Loucy (cell line): Measurements from ENCODE around the gene SULT1E1.

ENCODE experiments used
- H2AFZ ChIP-seq: fragments of 200-600 bp; sonication (generic); 2 replicates; pipeline ENCODE4 v1.6.0; 2016; ENCODE audit warnings: antibody characterized with exemption, mild to moderate bottlenecking, low read length, moderate library complexity
- H3F3A ChIP-seq: fragments of 200-600 bp; 2 replicates; pipeline ENCODE4 v1.6.0; 2016; ENCODE audit warnings: antibody characterized with exemption, low read depth, mild to moderate bottlenecking
- H3K27me3 ChIP-seq: fragments of 200-600 bp; sonication (generic); 2 replicates; pipeline ENCODE4 v1.6.1; 2014; ENCODE audit warnings: low read length, mild to moderate bottlenecking; ENCODE audit not compliant: insufficient read depth, poor library complexity, severe bottlenecking
- H3K36me3 ChIP-seq: fragments of 200-600 bp; sonication (generic); 2 replicates; pipeline ENCODE4 v1.6.1; 2016; ENCODE audit warnings: low read length; ENCODE audit not compliant: insufficient read depth
- H3K4me1 ChIP-seq: fragments of 200-600 bp; sonication (generic); 2 replicates; pipeline ENCODE4 v1.5.1; 2014; ENCODE audit warnings: low read length, mild to moderate bottlenecking; ENCODE audit not compliant: insufficient read depth, poor library complexity, severe bottlenecking
- H3K4me2 ChIP-seq: fragments of 200-600 bp; sonication (generic); 2 replicates; pipeline ENCODE4 v1.6.0; 2014; ENCODE audit warnings: antibody characterized with exemption, low read length, low read depth, mild to moderate bottlenecking; ENCODE audit not compliant: poor library complexity, severe bottlenecking
- H3K4me3 ChIP-seq: fragments of 200-600 bp; sonication (generic); 2 replicates; pipeline ENCODE4 v1.5.1; 2014; ENCODE audit warnings: low read length, mild to moderate bottlenecking, mixed read lengths; ENCODE audit not compliant: poor library complexity, severe bottlenecking
- H3K79me2 ChIP-seq: fragments of 200-600 bp; sonication (generic); 2 replicates; pipeline ENCODE4 v1.6.1; 2014; ENCODE audit warnings: low read length; ENCODE audit not compliant: insufficient read depth
- H3K9ac ChIP-seq: fragments of 200-600 bp; sonication (generic); 2 replicates; pipeline ENCODE4 v1.6.0; 2014; ENCODE audit warnings: mild to moderate bottlenecking, low read depth, low read length, moderate library complexity; ENCODE audit not compliant: poor library complexity, severe bottlenecking
- H3K9me2 ChIP-seq: fragments of 200-600 bp; sonication (generic); replicated peaks from 2 replicates; pipeline ENCODE4 v1.6.1; 2016; ENCODE audit warnings: low read depth, low read length, mixed read lengths
- H3K9me3 ChIP-seq: fragments of 200-600 bp; sonication (generic); 2 replicates; pipeline ENCODE4 v1.6.1; 2014; ENCODE audit warnings: mild to moderate bottlenecking, antibody characterized with exemption, low read length, low read depth; ENCODE audit not compliant: insufficient read depth
- H4K20me1 ChIP-seq: fragments of 200-600 bp; sonication (generic); 2 replicates; pipeline ENCODE4 v1.6.0; 2014; ENCODE audit warnings: antibody characterized with exemption, low read length, mild to moderate bottlenecking; ENCODE audit not compliant: insufficient read depth, poor library complexity, severe bottlenecking
- CTCF ChIP-seq: fragments of 200-600 bp; sonication (generic); conservative IDR thresholded peaks from 2 replicates; pipeline ENCODE4 v1.5.1; 2014; ENCODE audit warnings: mild to moderate bottlenecking, antibody characterized with exemption, low read length
- EZH2phosphoT487 ChIP-seq: fragments of 200-600 bp; IDR thresholded peaks from 2 replicates; pipeline ENCODE4 v1.6.1; 2018; ENCODE audit warnings: antibody characterized with exemption, mild to moderate bottlenecking, moderate library complexity, borderline replicate concordance

The SULT1E1 gene

GRCh38 chr4:69874507-69874906, 14.6 kb upstream of the SULT1E1 start:
- no peaks in the 10 kb centered on the region for H3K9me2 ChIP-seq
- no peaks in the 10 kb centered on the region for H3K79me2 ChIP-seq
- no peaks in the 10 kb centered on the region for H4K20me1 ChIP-seq
- H3K4me2 ChIP-seq = no peak overlapping the region
- no peak overlapping the region for H3K9ac ChIP-seq
- H3K27me3 ChIP-seq = no peaks in the 10 kb centered on the region
- no peak overlapping the region for H2AFZ ChIP-seq
- no peak for TF ChIP-seq EZH2phosphoT487
- TF ChIP-seq CTCF = no peak
- no peaks in the 10 kb centered on the region for H3K36me3 ChIP-seq
- H3K4me1 ChIP-seq = no peaks in the 10 kb centered on the region
- no peaks in the 10 kb centered on the region for H3K9me3 ChIP-seq
- H3K4me3 ChIP-seq = no peak overlapping the region
- H3F3A ChIP-seq = no peaks in the 10 kb centered on the region

DNA sequence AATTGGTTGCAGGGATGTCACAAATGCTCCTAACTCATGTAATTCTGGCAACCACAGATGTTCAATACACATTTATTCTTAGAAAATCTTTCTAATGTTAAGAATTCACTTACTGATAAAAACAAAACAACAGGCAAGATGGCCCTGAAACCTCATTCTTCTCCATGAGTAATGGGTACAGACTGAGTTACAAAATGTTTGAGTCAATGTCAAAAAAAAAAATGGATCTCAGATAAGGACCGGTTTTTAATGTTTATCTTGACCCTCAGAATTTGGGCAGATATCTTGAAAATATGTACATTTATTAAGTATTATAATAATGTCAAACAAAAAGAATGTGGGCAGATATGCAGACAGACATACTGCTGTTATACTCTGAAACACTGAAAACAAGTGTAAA, 1.8 kb upstream of the SULT1E1 start:
- Histone ChIP-seq H3K9me2 (no peaks in the 10 kb centered on the region), H3K79me2 (no peaks in the 10 kb centered on the region), H3K9me3 (no peaks in the 10 kb centered on the region), H3K36me3 (no peaks in the 10 kb centered on the region), H3K9ac (no peak overlapping the region), H3K4me1 (no peaks in the 10 kb centered on the region), H4K20me1 (no peaks in the 10 kb centered on the region), H3K4me3 (no peak overlapping the region), H3K4me2 (no peak overlapping the region), H3F3A (no peaks in the 10 kb centered on the region), H2AFZ (no peak overlapping the region), H3K27me3 (no peaks in the 10 kb centered on the region)
- TF ChIP-seq CTCF (no peak), EZH2phosphoT487 (no peak)

GRCh38 chr4:69860521-69861298, 765 bp upstream of the SULT1E1 start:
- Histone ChIP-seq H3K27me3 (no peaks in the 10 kb centered on the region), H3K4me2 (no peak overlapping the region), H3K36me3 (no peaks in the 10 kb centered on the region), H3K4me1 (no peaks in the 10 kb centered on the region), H2AFZ (no peak overlapping the region), H3K9me2 (no peaks in the 10 kb centered on the region), H3K4me3 (no peak overlapping the region), H3K79me2 (no peaks in the 10 kb centered on the region), H4K20me1 (no peaks in the 10 kb centered on the region), H3K9me3 (no peaks in the 10 kb centered on the region), H3F3A (no peaks in the 10 kb centered on the region), H3K9ac (no peak overlapping the region)
- TF ChIP-seq CTCF (no peak), EZH2phosphoT487 (no peak)
